ENCODE measurements around the gene FGFBP2. TPM values are rescaled to one million over a fixed set of nuclear protein-coding genes. Genes with fewer than 3 reads are reported as not detected.

Gene FGFBP2
- total RNA-seq, 4 donors from 2014 or later, result 33.0 to 337 (median 145) TPM

DNA sequence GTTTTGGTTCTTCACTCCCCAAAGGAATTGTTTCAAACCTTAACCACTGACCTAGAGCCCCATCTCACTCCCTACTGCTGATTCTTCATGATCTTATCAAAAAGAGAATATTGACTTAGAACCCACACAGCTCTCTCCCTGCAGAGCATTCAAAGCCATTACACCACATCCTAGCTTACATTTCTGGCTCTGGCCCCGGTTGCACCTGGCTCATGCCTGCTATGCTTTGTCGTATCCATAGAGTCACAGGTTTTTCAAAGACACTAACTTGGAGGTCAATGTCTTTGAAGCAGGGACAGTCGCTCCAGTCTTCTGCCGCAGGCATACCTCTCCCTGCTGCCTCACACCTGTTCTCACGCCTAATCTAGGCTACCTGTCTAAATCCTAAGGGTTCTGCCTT is 42.7 kb upstream of the FGFBP2 start:
- H3K4me1 ChIP-seq, result peaks cover 0 to 10% (median 0%) of the 10 kb centered on the region in 4 donors
- WGBS, 2 donors, result 84 to 88% methylated on average over 5 of the region's 5 CpGs
- no peaks in the 10 kb centered on the region for H3K9me3 ChIP-seq
- no peak overlapping the region for H3K27ac ChIP-seq
- H3K4me3 ChIP-seq, result no peak overlapping the region
- no peaks in the 10 kb centered on the region for H3K27me3 ChIP-seq
- no peaks in the 10 kb centered on the region for H3K36me3 ChIP-seq
- DNase-seq (ENCODE audit: low spot score in 2 of 2), result no peak
- TF ChIP-seq EP300 (IDR thresholded peaks at IDR 0.05) (no peak), POLR2A (IDR thresholded peaks at IDR 0.05) (no peak)
- TF ChIP-seq, protein P1, sequence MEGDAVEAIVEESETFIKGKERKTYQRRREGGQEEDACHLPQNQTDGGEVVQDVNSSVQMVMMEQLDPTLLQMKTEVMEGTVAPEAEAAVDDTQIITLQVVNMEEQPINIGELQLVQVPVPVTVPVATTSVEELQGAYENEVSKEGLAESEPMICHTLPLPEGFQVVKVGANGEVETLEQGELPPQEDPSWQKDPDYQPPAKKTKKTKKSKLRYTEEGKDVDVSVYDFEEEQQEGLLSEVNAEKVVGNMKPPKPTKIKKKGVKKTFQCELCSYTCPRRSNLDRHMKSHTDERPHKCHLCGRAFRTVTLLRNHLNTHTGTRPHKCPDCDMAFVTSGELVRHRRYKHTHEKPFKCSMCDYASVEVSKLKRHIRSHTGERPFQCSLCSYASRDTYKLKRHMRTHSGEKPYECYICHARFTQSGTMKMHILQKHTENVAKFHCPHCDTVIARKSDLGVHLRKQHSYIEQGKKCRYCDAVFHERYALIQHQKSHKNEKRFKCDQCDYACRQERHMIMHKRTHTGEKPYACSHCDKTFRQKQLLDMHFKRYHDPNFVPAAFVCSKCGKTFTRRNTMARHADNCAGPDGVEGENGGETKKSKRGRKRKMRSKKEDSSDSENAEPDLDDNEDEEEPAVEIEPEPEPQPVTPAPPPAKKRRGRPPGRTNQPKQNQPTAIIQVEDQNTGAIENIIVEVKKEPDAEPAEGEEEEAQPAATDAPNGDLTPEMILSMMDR (IDR thresholded peaks at IDR 0.05), result no peak

GRCh38 chr4:16001484-16001858 is 38.5 kb upstream of the FGFBP2 start:
- WGBS, 2 donors, result 1 to 2% methylated on average over 4 of the region's 4 CpGs
- no peak for TF ChIP-seq POLR2A (IDR thresholded peaks at IDR 0.05)
- TF ChIP-seq, protein P1 (IDR thresholded peaks at IDR 0.05), result peak; percentile 66 to 84 (median 71)
- no peak overlapping the region for H3K4me3 ChIP-seq
- H3K4me1 ChIP-seq, result peaks cover 0 to 10% (median 0%) of the 10 kb centered on the region in 4 donors
- no peaks in the 10 kb centered on the region for H3K9me3 ChIP-seq
- no peaks in the 10 kb centered on the region for H3K27me3 ChIP-seq
- DNase-seq (ENCODE audit: low spot score in 2 of 2), result peak; percentile 27 to 48
- H3K27ac ChIP-seq, result no peak overlapping the region
- H3K36me3 ChIP-seq, result no peaks in the 10 kb centered on the region

GRCh38 chr4:16000708-16001483 is 37.9 kb upstream of the FGFBP2 start:
- no peak for DNase-seq (ENCODE audit: low spot score in 2 of 2)
- no peak for TF ChIP-seq EP300 (IDR thresholded peaks at IDR 0.05)
- no peak for TF ChIP-seq POLR2A (IDR thresholded peaks at IDR 0.05)
- TF ChIP-seq, protein P1 (IDR thresholded peaks at IDR 0.05), result no peak
- no peaks in the 10 kb centered on the region for H3K36me3 ChIP-seq
- no peaks in the 10 kb centered on the region for H3K27me3 ChIP-seq
- 75 to 80% methylated on average over 12 of the region's 12 CpGs for WGBS, 2 donors
- no peaks in the 10 kb centered on the region for H3K9me3 ChIP-seq
- H3K27ac ChIP-seq, result no peak overlapping the region
- peaks cover 0 to 10% (median 0%) of the 10 kb centered on the region in 4 donors for H3K4me1 ChIP-seq
- H3K4me3 ChIP-seq, result no peak overlapping the region

- Histone ChIP-seq H3K27ac (no peak overlapping the region), H3K9me3 (no peaks in the 10 kb centered on the region), H3K4me3 (no peak overlapping the region), H3K27me3 (no peaks in the 10 kb centered on the region), H3K4me1 (peaks cover 0 to 9% (median 0%) of the 10 kb centered on the region in 4 donors), H3K36me3 (no peaks in the 10 kb centered on the region)
- 45 to 53% methylated on average over 4 of the region's 4 CpGs for WGBS, 2 donors
- no peak for DNase-seq (ENCODE audit: low spot score in 2 of 2)
- TF ChIP-seq EP300 (IDR thresholded peaks at IDR 0.05) (no peak), POLR2A (IDR thresholded peaks at IDR 0.05) (no peak)
- TF ChIP-seq, protein P1 (IDR thresholded peaks at IDR 0.05), result no peak
These were observed 33.8 kb upstream of the FGFBP2 start for GRCh38 chr4:15996773-15997172.

- no peak for TF ChIP-seq POLR2A (IDR thresholded peaks at IDR 0.05)
- TF ChIP-seq EP300 (IDR thresholded peaks at IDR 0.05), result no peak
- TF ChIP-seq, protein P1 (IDR thresholded peaks at IDR 0.05), result no peak
- 89 to 98% methylated on average over 3 of the region's 3 CpGs for WGBS, 2 donors
- Histone ChIP-seq H3K27ac (no peak overlapping the region), H3K4me3 (no peak overlapping the region), H3K27me3 (no peaks in the 10 kb centered on the region), H3K4me1 (no peaks in the 10 kb centered on the region), H3K36me3 (no peaks in the 10 kb centered on the region), H3K9me3 (no peaks in the 10 kb centered on the region)
- DNase-seq (ENCODE audit: low spot score in 2 of 2), result no peak
These were observed 32.9 kb upstream of the FGFBP2 start for GRCh38 chr4:15995826-15996225.
